Duodenal mucosa (tissue), 2 donors: Measurements from ENCODE around the gene PLEKHG7.
"Not testable (repeated sequence)": the region's sequence is repeated elsewhere in the genome, so short reads cannot be mapped to it uniquely, and the experiment has no call there.

Experiments
- H3K27ac ChIP-seq: one replicate; pipeline ENCODE4 v1.7.0; 2013; ENCODE audit warnings: low read depth, low read length
- H3K27me3 ChIP-seq, 2 donors: one replicate each; pipeline ENCODE4 v1.7.0; 2013; ENCODE audit warnings: low read length in 2 of 2, control low read depth in 1 of 2; ENCODE audit not compliant: insufficient read depth in 2 of 2, control insufficient read depth in 1 of 2
- H3K36me3 ChIP-seq, 2 donors: one replicate each; pipeline ENCODE4 v1.7.0; 2013; ENCODE audit warnings: low read length in 2 of 2, control low read depth in 1 of 2; ENCODE audit not compliant: insufficient read depth in 2 of 2, control insufficient read depth in 1 of 2
- H3K4me1 ChIP-seq, 2 donors: one replicate each; pipeline ENCODE4 v1.7.0; 2013; ENCODE audit warnings: low read length in 2 of 2, control low read depth in 1 of 2; ENCODE audit not compliant: insufficient read depth in 2 of 2, control insufficient read depth in 1 of 2
- H3K4me3 ChIP-seq, 2 donors: one replicate each; pipeline ENCODE4 v1.7.0; 2013; ENCODE audit warnings: low read length in 2 of 2, low read depth in 1 of 2
- H3K9ac ChIP-seq, 2 donors: one replicate each; pipeline ENCODE4 v1.7.0; 2013; ENCODE audit warnings: low read length in 2 of 2, low read depth in 1 of 2
- H3K9me3 ChIP-seq, 2 donors: one replicate each; pipeline ENCODE4 v1.7.0; 2013; ENCODE audit warnings: low read length in 2 of 2, control low read depth in 1 of 2; ENCODE audit not compliant: control insufficient read depth in 1 of 2

PLEKHG7 gene

GRCh38 chr12:92785563-92785950 lies 82.8 kb downstream of the PLEKHG7 start:
- Histone ChIP-seq H3K9ac (no peak overlapping the region), H3K9me3 (no peaks in the 10 kb centered on the region), H3K4me1 (no peaks in the 10 kb centered on the region), H3K36me3 (peaks cover 6% of the 10 kb centered on the region in 2 donors), H3K27me3 (no peaks in the 10 kb centered on the region), H3K4me3 (no peak overlapping the region), H3K27ac (no peak overlapping the region)

- Histone ChIP-seq H3K36me3 (peaks cover 6% of the 10 kb centered on the region in 2 donors), H3K4me3 (no peak overlapping the region), H3K27ac (no peak overlapping the region), H3K27me3 (no peaks in the 10 kb centered on the region), H3K4me1 (no peaks in the 10 kb centered on the region), H3K9ac (no peak overlapping the region), H3K9me3 (no peaks in the 10 kb centered on the region)
Measured at GRCh38 chr12:92786045-92786444, 83.3 kb downstream of the PLEKHG7 start.

GRCh38 chr12:92794356-92794755 lies 91.6 kb downstream of the PLEKHG7 start:
- not testable (repeated sequence) for H3K27me3 ChIP-seq, H3K27ac ChIP-seq, H3K9me3 ChIP-seq, H3K4me1 ChIP-seq, H3K9ac ChIP-seq, H3K4me3 ChIP-seq
- peaks cover 0 to 13% of the 10 kb centered on the region in 2 donors for H3K36me3 ChIP-seq

GRCh38 chr12:92794814-92795213 lies 92.0 kb downstream of the PLEKHG7 start:
- no peaks in the 10 kb centered on the region for H3K4me1 ChIP-seq
- H3K9me3 ChIP-seq, result no peaks in the 10 kb centered on the region
- H3K9ac ChIP-seq, result no peak overlapping the region
- H3K27ac ChIP-seq, result no peak overlapping the region
- H3K27me3 ChIP-seq, result no peaks in the 10 kb centered on the region
- H3K4me3 ChIP-seq, result no peak overlapping the region
- H3K36me3 ChIP-seq, result peaks cover 0 to 13% of the 10 kb centered on the region in 2 donors

GRCh38 chr12:92796650-92797049 lies 93.9 kb downstream of the PLEKHG7 start:
- no peak overlapping the region for H3K4me3 ChIP-seq
- no peak overlapping the region for H3K27ac ChIP-seq
- H3K4me1 ChIP-seq, result no peaks in the 10 kb centered on the region
- peaks cover 0 to 26% of the 10 kb centered on the region in 2 donors for H3K36me3 ChIP-seq
- H3K27me3 ChIP-seq, result no peaks in the 10 kb centered on the region
- no peaks in the 10 kb centered on the region for H3K9me3 ChIP-seq
- H3K9ac ChIP-seq, result no peak overlapping the region

- H3K27ac ChIP-seq, result no peak overlapping the region
- H3K27me3 ChIP-seq, result no peaks in the 10 kb centered on the region
- H3K4me1 ChIP-seq, result no peaks in the 10 kb centered on the region
- no peaks in the 10 kb centered on the region for H3K9me3 ChIP-seq
- H3K4me3 ChIP-seq, result no peak overlapping the region
- peaks cover 6 to 42% of the 10 kb centered on the region in 2 donors for H3K36me3 ChIP-seq
- H3K9ac ChIP-seq, result no peak overlapping the region
Measured at GRCh38 chr12:92802906-92803305, 100.1 kb downstream of the PLEKHG7 start.

GRCh38 chr12:92803903-92804302 lies 101.1 kb downstream of the PLEKHG7 start:
- H3K9ac ChIP-seq, result no peak overlapping the region
- H3K27me3 ChIP-seq, result no peaks in the 10 kb centered on the region
- H3K4me3 ChIP-seq, result no peak overlapping the region
- no peaks in the 10 kb centered on the region for H3K9me3 ChIP-seq
- no peak overlapping the region for H3K27ac ChIP-seq
- H3K4me1 ChIP-seq, result no peaks in the 10 kb centered on the region
- H3K36me3 ChIP-seq, result peaks cover 6 to 45% of the 10 kb centered on the region in 2 donors

- Histone ChIP-seq H3K4me1 (no peaks in the 10 kb centered on the region), H3K9me3 (no peaks in the 10 kb centered on the region), H3K4me3 (no peak overlapping the region), H3K27ac (no peak overlapping the region), H3K9ac (no peak overlapping the region), H3K36me3 (peaks cover 5 to 34% of the 10 kb centered on the region in 2 donors), H3K27me3 (no peaks in the 10 kb centered on the region)
Measured at GRCh38 chr12:92810370-92810769, 107.6 kb downstream of the PLEKHG7 start.

- Histone ChIP-seq H3K27me3 (no peaks in the 10 kb centered on the region), H3K36me3 (peaks cover 14 to 16% of the 10 kb centered on the region in 2 donors), H3K4me1 (no peaks in the 10 kb centered on the region), H3K4me3 (no peak overlapping the region), H3K9ac (no peak overlapping the region), H3K9me3 (no peaks in the 10 kb centered on the region), H3K27ac (no peak overlapping the region)
Measured at GRCh38 chr12:92814584-92814983, 111.8 kb downstream of the PLEKHG7 start.

- H3K9ac ChIP-seq, result no peak overlapping the region
- H3K9me3 ChIP-seq, result no peaks in the 10 kb centered on the region
- H3K4me3 ChIP-seq, result no peak overlapping the region
- no peak overlapping the region for H3K27ac ChIP-seq
- peaks cover 10 to 14% of the 10 kb centered on the region in 2 donors for H3K36me3 ChIP-seq
- no peaks in the 10 kb centered on the region for H3K27me3 ChIP-seq
- H3K4me1 ChIP-seq, result no peaks in the 10 kb centered on the region
Measured at GRCh38 chr12:92821142-92821541, 118.4 kb downstream of the PLEKHG7 start.
